ENCODE results near the gene MAGEA8.
"Not testable (repeated sequence)": the region's sequence is repeated elsewhere in the genome, so short reads cannot be mapped to it uniquely, and the experiment has no call there.

MAGEA8 gene, protein sequence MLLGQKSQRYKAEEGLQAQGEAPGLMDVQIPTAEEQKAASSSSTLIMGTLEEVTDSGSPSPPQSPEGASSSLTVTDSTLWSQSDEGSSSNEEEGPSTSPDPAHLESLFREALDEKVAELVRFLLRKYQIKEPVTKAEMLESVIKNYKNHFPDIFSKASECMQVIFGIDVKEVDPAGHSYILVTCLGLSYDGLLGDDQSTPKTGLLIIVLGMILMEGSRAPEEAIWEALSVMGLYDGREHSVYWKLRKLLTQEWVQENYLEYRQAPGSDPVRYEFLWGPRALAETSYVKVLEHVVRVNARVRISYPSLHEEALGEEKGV

DNA sequence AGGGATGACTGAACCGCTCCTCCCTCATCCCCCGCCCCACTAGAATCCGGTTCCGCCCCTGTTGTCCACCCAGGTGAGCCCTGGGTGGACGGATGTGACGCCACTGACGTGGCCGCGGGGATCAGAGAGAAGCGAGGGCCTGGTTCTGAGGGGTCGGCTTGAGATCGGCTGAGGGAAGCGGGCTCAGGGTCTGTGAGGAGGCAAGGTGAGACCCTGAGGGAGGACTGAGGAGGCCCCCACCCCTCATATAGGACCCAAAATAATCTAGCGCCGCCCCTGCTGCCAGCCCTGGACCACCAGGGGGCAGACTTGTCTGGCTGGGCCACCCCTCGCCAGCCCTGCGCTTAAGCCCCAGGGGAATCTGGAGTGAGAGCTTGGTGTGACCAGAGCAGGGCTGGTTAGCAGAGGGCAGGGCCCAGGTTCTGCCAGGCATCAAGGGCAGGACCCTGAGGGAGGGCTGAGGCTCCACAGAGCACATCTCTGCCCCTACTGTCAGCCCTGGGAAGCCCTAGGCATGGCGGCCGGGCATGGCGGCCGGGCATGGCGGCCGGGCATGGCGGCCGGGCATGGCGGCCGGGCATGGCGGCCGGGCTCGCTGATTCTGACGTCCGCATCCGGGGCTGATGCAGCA, at the start of gene MAGEA8:
Gene MAGEA8, plus strand, starts transcription at position 103 of the 631 bp plus-strand sequence. CDS start 3,090 bp downstream, outside the sequence.
- DNase-seq = no peak

DNA sequence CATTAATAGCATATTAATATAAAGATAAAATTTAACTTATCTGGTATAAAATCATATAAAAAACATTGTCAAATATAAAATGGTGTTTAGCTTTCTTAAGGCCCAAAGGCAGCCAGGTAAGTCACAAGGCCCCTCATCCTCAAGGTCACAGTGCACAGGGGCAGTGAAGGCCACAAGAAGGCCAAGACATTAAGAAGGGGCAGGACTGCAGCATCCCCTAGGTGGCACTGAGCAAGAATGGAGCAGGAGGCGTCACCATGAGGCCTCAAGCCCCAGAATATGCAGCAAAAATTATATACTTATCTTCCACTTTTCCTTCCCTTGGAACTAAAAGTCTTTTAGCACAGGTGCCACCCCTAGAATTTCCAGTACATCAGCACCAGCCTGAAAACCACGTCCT, 49.5 kb upstream of the MAGEA8 start:
- no peak for DNase-seq

DNA sequence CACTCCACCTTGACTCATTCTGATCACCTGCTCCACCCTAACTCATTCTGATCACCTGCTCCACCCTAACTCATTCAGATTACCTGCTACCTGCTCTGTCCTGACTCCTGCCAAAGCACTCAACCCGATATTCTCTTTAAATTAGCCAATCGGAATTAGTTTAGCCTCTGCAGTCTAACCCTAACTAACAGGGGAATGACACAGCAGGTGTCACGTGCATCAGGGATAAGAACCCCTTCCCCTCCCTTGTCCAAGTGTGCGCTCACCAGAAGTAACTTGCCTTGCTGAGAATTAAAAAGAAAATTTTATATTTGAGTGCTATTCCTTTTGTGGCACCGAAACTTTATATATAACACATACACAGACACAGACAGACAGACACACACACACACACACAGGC, 44.3 kb upstream of the MAGEA8 start:
- not testable (repeated sequence) for DNase-seq

DNA sequence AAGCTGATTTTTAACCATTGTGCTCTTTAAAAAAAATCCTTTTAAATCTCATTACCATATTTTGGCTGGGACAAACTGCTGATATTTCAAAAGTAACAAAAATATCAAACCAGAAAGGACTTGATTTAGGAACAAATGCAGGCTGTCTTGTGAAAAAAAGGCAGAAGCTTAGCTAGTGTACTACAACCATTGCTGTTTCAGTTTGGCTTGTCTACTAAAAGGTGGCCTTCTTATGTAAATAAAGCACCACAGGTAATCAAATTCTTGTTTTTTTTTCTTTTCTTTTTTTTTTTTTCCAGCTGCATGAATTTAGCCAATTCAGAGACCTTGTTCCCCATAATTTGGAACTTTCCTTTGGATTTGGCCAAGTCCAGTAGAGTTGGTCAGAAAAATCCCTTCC, 43.8 kb upstream of the MAGEA8 start:
- no peak for DNase-seq

DNA sequence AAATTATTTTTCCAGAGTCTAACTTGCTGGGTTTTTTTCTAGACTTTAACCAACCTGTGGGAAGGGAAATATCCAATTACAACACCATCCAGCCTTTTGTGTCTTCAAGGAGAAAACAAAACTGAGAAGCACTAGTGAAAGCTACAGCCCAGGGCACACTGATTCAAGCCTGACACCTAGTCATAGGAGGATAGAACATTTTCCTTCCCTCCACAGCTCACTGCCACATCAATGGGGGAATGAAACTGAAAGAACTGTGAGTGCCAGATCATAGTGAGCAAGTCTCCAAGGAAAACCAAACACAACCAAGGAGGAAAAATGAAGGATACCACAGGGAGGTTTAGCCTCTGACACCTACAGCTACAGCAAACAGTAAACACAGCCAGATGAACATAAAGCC, 43.3 kb upstream of the MAGEA8 start:
- DNase-seq = no peak

DNA sequence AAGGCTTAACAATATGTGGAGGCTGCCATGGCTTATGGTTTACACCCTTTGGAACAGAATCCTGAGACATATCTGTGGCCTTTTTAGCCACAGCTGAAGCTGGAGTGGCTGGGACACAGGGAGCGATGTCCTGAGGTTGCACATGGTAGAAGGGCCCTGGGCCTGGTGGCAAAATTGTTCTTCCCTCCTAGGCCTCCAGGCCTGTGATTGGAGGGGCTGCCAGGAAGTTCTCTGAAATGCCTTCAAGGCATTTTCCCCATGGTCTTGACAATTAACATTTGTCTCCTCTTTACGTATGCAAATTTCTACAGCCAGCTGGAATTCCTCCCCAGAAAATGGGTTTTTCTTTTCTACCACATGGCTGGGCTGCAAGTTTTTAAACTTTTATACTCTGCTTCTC, 39.1 kb upstream of the MAGEA8 start:
- no peak for DNase-seq

DNA sequence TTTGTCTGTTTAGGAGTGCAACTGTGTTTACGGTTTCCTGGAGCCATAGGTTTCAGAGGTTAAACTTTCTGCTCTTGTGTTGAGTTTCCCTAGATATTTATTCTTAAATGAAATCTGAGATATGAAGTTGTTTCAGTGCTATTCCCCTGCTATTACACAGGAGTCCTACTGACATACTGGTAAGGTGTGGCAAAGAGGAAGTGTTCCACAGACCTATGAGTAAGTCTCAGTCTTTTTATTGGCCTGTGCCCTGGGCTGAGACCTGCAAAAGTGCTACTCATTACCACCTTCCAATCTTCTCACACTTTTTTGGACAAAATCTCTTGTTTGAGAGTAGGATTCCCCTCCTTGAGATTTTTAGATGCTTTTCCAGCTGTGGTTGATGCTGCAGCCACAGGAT, 35.6 kb upstream of the MAGEA8 start:
- no peak for DNase-seq

DNA sequence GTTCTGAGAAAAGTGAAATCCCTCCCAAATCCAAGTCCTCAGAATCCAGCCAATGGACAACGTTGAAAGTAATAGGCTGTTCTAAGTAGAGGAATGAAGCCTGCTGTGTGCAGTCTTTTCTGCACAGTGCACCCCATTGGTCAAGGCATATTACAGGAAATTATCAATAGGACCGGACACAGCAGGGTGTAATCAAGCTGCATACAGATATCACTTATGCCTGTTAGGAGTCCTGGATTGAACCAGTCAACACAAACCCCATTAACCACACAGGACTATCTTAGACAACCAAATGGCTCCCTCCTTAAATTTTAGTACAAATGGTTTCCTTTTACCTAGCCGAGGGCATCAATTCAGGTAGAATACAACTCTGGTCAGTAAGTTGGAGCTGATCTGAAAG, 34.2 kb upstream of the MAGEA8 start:
- DNase-seq = no peak

DNA sequence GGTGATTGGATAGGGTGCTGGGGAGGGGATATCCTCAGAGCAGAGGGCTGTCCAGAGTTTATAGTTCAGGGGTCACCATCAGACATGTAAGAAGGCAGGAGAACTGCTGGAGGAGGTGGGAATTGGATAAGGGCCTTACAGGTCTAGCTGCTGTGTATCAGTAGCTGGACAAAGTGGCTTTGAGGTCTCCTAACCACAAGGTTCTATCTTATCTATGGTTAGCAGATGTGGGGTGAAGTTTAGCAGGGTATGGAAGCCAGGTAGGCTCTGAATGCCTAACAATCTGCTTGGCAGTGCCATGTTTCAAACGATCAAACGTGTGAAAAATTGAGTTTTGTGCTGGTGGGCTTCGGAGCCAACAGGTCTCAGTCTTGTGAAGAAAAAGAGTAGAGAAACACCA, 32.1 kb upstream of the MAGEA8 start:
- no peak for DNase-seq

DNA sequence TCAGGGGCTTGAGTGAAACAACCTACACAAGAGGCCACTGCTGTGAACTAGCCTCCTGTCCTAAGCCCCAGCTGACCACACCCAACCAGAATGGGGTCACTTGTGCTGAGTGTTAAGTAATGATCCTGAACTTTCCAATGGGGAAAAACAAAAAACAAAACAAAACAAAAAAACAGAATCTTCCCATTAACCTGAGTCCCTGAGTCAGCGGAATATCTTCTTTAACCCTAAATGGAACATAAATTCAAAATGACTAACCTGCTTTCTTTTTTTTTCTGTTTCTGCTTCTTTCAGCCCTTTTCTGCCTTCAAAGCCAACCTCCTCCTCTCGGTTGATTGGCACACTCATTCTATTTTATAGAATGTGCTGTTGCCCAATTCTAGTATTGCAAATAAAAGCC, 31.2 kb upstream of the MAGEA8 start:
- no peak for DNase-seq

DNA sequence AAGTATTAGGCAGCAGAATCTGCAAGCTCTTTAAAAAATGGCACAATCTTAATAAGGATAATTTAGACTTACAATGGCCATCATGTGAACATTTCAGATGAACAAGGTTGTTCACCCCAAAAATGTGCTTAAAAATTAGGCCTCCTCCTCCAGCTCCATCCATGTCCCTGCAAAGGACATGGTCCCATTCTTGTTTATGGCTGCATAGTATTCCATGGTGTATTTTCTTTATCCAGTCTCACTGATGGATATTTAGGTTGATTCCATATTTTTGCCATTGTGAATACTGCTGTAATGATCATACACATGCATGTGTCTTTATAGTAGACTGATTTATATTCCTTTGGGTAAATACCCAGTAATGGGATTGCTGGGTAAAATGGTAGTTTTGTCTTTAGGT, 29.1 kb upstream of the MAGEA8 start:
- DNase-seq = no peak

DNA sequence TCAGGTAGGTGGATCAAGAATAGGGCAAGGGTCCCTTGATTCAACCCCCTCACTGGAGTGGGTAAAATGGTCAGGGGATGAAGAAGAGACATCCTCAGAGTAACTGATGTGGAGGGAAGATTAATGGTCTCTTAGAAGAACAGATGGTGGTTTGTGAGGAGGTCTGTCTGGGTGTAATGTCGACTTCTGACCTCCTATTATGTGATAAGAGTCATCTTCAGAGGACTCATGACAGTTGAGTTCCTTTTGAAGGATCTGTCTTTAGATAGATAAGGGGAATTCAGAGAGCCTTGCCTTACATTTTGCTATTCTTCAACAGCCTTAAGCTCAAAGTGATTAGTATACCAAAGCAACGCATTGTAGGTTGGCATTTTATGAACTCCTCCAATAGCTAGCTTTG, 27.1 kb upstream of the MAGEA8 start:
- no peak for DNase-seq

DNA sequence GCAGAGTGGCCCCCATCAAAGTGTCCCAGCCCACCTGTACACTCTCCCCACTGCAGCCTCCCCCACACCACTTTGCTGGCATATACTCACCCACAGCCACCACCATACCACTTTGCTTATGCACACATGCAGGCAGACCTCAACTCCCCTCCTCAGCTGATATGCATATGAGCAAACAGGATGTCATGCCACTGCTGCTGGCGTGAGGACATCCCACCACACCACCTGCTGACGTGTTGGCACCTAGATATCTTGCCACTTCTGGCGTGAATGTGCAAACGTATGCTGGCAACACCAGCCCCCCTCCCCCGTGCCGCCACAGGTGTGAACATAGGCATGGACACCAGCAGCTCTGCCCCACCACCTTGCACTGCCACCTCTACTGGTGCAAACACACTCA, 22.4 kb upstream of the MAGEA8 start:
- no peak for DNase-seq

DNA sequence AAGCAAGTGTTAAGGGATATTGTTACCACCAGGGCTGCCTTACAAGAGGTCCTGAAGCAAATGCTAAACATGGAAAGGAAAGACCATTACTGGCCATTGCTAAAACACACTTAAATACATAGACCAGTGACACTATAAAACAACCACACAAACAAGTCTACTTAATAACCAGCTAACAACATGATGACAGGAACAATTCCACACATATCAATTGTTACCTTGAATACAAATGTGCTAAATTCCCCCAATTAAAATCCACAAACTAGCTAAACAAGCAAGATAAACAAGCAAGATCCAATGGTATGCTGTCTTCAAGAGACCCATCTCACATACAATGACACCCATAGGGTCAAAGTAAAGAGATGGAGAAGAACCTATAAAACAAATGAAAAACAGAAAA, 20.5 kb upstream of the MAGEA8 start:
- DNase-seq = no peak

DNA sequence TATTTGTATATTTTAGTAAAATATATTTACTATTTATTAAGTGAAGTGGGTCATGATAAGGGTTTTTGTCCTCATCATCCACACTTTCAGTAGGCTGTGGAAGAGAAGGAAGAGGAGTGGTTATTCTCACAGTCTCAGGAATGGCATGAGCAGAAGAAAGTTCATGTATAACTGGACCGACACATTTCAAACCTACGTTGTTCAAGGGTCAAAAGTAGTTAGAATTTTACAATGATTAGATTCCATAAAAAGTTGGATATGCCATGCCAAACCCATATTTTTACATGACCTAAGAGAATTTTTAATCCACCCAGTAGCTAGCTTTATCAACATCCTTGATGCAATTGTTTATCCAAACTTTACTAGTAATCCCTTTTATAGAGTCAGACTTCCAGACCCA, 15.6 kb upstream of the MAGEA8 start:
- no peak for DNase-seq

DNA sequence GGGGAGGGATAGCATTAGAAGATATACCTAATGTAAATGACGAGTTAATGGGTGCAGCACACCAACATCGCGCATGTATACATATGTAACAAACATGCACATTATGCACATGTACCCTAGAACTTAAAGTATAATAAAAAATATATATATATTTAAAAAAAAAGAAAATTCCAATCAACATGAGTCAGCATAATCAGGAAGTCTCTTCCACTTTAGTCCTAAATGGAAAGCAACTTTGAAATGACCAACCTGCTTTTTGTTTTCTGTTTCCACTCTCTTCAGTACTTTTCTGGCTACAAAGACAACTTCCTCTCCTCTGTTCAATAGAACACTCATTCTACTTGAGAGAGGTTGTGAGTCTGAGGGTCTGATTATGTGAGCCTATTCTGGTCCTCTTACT, 13.5 kb upstream of the MAGEA8 start:
- DNase-seq = no peak

DNA sequence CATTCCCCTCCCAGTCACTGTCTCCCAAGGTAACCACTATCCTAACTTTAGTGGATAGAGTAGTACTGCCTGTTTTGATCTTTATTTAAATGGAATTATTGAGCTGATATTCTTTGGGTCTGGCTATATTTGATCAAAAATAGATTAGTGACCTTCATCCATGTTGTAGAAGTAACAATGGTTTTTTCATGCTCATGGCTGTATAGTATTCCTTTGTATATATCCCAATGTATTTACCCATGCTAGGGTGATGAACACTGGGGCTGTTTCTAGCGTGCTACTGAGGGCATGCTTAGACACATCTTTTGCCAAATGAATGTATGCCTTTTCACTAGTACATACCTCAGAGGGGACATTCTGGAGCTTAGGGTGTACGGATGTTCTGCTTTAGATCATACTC, 10.1 kb upstream of the MAGEA8 start:
- DNase-seq = no peak

DNA sequence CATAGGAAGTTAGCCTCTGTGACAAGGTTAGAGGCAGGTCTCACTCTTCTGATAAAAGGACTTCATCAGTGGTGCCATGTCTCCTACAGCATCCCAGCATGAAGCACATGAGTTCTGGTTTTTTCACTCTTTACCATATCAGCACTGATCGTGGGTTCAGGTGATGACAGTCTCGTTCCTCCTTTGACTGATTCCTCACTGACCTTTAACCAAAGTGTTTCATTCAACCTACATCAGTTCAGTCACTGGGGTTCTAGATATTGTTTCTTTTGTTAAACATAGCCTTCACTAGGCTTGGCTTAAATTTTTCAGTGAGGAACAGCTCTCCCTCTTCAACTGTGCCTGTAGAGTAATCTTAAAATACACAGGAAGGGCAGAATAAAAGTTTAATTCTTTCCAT, 9.6 kb upstream of the MAGEA8 start:
- DNase-seq = no peak

DNA sequence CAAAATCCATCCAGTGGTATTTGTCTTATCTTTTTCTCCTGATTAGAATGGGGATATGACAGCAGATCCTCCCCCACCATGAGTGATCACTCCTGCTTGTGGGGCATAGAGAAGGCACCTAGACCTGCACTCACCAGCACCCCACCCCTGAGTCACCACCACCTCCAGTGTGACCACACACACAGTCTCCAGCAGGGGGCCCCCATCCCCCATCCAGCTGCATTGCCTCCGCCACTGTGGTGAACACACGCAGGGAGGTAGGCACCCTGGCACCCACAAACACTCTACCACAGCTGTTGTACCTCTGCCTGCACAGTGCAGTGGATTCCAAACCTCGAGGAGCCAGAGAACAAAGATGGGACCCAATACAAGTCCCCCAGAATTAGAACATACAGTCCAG, 9.0 kb upstream of the MAGEA8 start:
- peak; percentile 72 for DNase-seq

DNA sequence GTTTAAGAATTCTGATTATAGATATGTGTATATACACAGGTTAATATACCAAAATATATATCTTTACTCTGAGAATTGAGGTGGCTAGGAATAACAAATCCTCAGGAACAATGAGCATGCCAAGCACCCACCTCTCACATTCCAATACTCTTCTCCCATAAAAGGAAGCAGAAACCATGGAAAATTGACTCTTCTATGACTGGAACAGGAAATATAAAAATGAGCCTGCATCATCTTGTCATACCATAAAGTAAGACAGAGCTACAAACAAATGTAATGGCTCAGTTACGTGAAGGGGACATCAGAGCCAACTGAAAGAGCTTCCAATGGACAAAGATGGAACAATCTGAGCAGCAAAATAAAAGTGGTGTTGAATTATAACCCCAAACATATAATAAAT, 3.8 kb upstream of the MAGEA8 start:
- no peak for DNase-seq

DNA sequence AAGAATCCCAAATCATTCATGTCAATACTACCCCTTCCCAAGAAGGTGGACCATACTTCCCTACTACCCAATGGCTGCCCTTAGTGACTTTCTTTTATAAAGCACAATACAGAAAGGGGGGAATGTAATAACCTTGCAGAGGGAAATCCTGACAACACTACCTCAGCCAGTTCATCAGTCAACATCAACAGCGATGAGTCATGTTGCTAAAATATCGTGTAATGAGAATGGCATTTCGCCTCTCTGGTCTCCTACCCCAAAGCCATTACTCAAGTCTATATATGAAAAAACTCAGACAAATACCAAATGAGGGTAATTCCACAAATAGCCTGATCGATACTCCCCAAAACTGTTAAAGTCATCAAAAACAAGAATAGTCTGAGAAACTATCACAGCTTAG, 3.3 kb upstream of the MAGEA8 start:
- DNase-seq = no peak

DNA sequence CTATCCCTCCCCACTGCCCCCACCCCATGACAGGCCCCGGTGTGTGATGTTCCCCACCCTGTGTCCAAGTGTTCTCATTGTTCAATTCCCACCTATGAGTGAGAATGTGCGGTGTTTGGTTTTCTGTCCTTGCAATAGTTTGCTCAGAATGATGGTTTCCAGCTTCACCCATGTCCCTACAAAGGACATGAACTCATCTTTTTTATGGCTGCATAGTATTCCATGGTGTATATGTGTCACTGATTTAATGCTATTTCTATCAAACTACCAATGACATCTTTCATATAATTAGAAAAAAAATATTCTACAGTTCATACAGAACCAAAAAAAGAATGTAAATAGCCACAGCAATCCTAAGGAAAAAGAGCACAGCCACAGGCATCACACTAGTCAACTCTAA, 9.8 kb downstream of the MAGEA8 start:
- not testable (repeated sequence) for DNase-seq

DNA sequence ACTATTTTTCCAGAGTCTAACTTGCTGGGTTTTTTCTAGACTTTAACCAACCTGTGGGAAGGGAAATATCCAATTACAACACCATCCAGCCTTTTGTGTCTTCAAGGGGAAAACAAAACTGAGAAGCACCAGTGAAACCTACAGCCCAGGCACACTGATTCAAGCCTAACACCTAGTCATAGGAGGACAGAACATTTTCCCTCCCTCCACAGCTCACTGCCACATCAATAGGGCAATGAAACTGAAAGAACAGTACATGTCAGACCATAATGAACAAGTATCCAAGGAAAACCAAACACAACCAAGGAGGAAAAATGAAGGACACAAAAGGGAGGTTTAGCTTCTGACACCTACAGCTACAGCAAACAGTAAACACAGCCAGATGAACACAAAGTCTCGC, 17.6 kb downstream of the MAGEA8 start:
- DNase-seq = no peak

DNA sequence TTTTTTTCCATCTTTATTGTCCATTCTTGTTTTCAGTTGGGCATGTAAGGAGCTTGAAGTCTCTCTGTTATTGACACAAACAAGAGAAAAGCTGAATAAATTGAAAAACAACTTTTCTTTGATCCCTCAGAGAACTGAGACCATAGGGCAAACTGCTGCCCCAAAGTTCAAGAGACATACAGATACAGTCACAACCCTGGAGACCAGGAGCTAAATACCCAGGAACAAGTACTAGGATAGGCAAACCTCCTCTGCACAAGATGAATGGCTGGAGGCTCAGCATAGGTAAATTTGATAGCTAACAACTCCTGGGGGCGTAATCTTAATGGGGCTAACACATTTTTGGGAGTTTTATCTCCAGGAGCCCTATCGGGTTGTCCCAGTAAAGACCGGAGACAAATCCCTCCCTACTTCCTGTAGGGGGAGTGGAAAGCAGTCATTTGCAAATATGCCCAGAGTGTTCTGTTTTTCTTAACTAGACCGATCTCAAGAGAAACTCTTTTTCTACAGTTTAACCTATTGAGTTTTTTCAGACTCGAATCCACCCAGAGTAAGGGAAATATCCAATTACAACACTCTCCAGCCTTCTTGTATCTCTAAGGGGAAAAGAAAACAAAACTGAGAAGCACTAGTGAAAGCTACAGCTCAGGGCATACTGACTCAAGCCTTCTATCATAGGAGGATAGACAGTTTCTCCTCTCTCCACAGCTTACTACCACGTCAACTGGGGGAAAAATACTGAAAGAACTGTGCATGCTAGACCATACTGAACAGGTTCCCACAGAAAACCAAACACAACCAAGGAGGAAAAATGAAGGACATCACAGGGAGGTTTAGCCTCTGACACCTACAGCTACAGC, 23.1 kb downstream of the MAGEA8 start:
- no peak for DNase-seq
